K562 (cell line): Measurements from ENCODE around the gene TEKT2. TPM values are rescaled to one million over a fixed set of nuclear protein-coding genes. Genes with fewer than 3 reads are reported as not detected.
A peak's percentile ranks its signal among the peaks of the same experiment; 100 is the strongest.

Source experiments
- ARID2 ChIP-seq: fragments of 450-650 bp; IDR thresholded peaks from 2 replicates; pipeline ENCODE4 v1.6.1; 2017; ENCODE audit warnings: antibody characterized with exemption, mild to moderate bottlenecking
- CREM ChIP-seq: IDR thresholded peaks from 2 replicates; pipeline ENCODE4 v1.6.1; 2014; ENCODE audit warnings: antibody characterized with exemption, low read depth
- ELF4 ChIP-seq: fragments of 450-650 bp; formaldehyde crosslinking; IDR thresholded peaks from 2 replicates; pipeline ENCODE4 v1.4.0; 2022; ENCODE audit warnings: missing genetic modification characterization
- HEY1 ChIP-seq: fragments of 250-450 bp; sonication (Bioruptor Pico); IDR thresholded peaks from 2 replicates; pipeline ENCODE4 v1.5.0; 2020; ENCODE audit warnings: mild to moderate bottlenecking, moderate library complexity, borderline replicate concordance
- IFI16 ChIP-seq: fragments of 250-450 bp; sonication (Bioruptor Pico); IDR thresholded peaks from 2 replicates; pipeline ENCODE4 v2.1.2; 2022; ENCODE audit warnings: mild to moderate bottlenecking, inconsistent platforms
- MECOM ChIP-seq: fragments of 250-450 bp; sonication (Bioruptor Pico); IDR thresholded peaks from 2 replicates; pipeline ENCODE4 v1.8.0; 2022; ENCODE audit warnings: inconsistent platforms
- POLR2G ChIP-seq: fragments of 200-400 bp; formaldehyde crosslinking; IDR thresholded peaks from 2 replicates; pipeline ENCODE4 v1.6.1; 2017; ENCODE audit warnings: low read depth, mild to moderate bottlenecking, antibody characterized with exemption, low read length, moderate library complexity
- RBM39 ChIP-seq: fragments of 200-400 bp; formaldehyde crosslinking; optimal IDR thresholded peaks from 2 replicates; pipeline ENCODE3; 2018; ENCODE audit warnings: low read depth, low read length
- SAP30 ChIP-seq: fragments of 200-600 bp; sonication (generic); IDR thresholded peaks from 2 replicates; pipeline ENCODE4 v1.6.1; 2012; ENCODE audit warnings: borderline replicate concordance, low read depth, mild to moderate bottlenecking, moderate library complexity, low read length, control low read depth, inconsistent platforms; ENCODE audit not compliant: insufficient read depth, poor library complexity, severe bottlenecking
- SIN3A ChIP-seq, 2 experiments: fragments of 150-350 bp in 1 of 2; IDR thresholded peaks; 2 replicates each; pipeline ENCODE4 v1.6.1; 2011 to 2016; ENCODE audit warnings: borderline replicate concordance in 2 of 2, low read depth in 2 of 2, low read length in 2 of 2, mild to moderate bottlenecking in 2 of 2, moderate library complexity in 2 of 2; ENCODE audit not compliant: control insufficient read depth in 1 of 2
- SIX5 ChIP-seq, 2 experiments: IDR thresholded peaks; 2 replicates each; pipeline ENCODE4 v1.6.1; 2011; ENCODE audit warnings: low read length in 2 of 2, borderline replicate concordance in 1 of 2, low read depth in 1 of 2, mild to moderate bottlenecking in 1 of 2, moderate library complexity in 1 of 2; ENCODE audit not compliant: insufficient read depth in 1 of 2
- SMC3 ChIP-seq: conservative IDR thresholded peaks from 2 replicates; pipeline ENCODE4 v1.6.1; 2011; ENCODE audit warnings: low read depth, low read length, improper control_type of control experiment; ENCODE audit not compliant: insufficient read depth
- ZBTB17 ChIP-seq: fragments of 450-650 bp; formaldehyde crosslinking; IDR thresholded peaks from 2 replicates; pipeline ENCODE4 v1.4.0; 2020; ENCODE audit warnings: mild to moderate bottlenecking
- ZFP36 ChIP-seq: fragments of 150-350 bp; IDR thresholded peaks from 2 replicates; pipeline ENCODE4 v1.6.1; 2018; ENCODE audit warnings: low read length, low read depth; ENCODE audit not compliant: partially characterized antibody
- ZNF146 ChIP-seq: IDR thresholded peaks from one replicate; pipeline ENCODE4 v1.6.1; 2018; ENCODE audit warnings: missing compliant biosample characterization; ENCODE audit not compliant: unreplicated experiment
- ZNF445 ChIP-seq: fragments of 250-450 bp; sonication (Bioruptor Pico); IDR thresholded peaks from 2 replicates; pipeline ENCODE4 v1.4.0; 2020; ENCODE audit warnings: low read depth, mild to moderate bottlenecking, moderate library complexity
- ZNF589 ChIP-seq: fragments of 200-800 bp; sonication (Bioruptor generic); IDR thresholded peaks from 2 replicates; pipeline ENCODE4 v1.6.1; 2016; ENCODE audit warnings: low read depth, missing genetic modification characterization, missing compliant biosample characterization
- ZNF644 ChIP-seq: fragments of 200-800 bp; sonication (Bioruptor generic); IDR thresholded peaks from 2 replicates; pipeline ENCODE4 v1.6.1; 2016; ENCODE audit warnings: low read depth, missing genetic modification characterization, missing compliant biosample characterization
- ZSCAN32 ChIP-seq: fragments of 450-650 bp; formaldehyde crosslinking; IDR thresholded peaks from 2 replicates; pipeline ENCODE4 v1.4.0; 2020; ENCODE audit warnings: mild to moderate bottlenecking, moderate library complexity
- polyA plus RNA-seq, 8 experiments: library from polyadenylated mRNA; depleted of rRNA in 4 of 8; stranded (reverse) in 5 of 8; unstranded in 3 of 8; fragments of >200 nt; fragmentation: Nextera tagmentation in 2 of 8; fragmentation: Illumina TruSeq in 1 of 8; extraction: Ambion mirVana in 2 of 8; extraction: Trizol in 1 of 8; gene quantifications; 2 replicates each; pipeline versions ENCODE4 v1.2.1 to v1.2.3, GENCODE V29; 2011 to 2014; ENCODE audit warnings: inconsistent platforms in 1 of 8, missing spikeins in 1 of 8
- total RNA-seq, 7 experiments: library from RNA; depleted of rRNA in 6 of 7; stranded (reverse); fragments of >200 nt in 6 of 7; fragmentation: Illumina TruSeq in 2 of 7; extraction: Trizol in 2 of 7; gene quantifications; 2 replicates each; pipeline versions ENCODE4 v1.2.1 to v1.2.3, GENCODE V29; 2011 to 2021; ENCODE audit warnings: low replicate concordance in 1 of 7
- TF ChIP-seq, protein P1 (sequence below): fragments of 450-650 bp; IDR thresholded peaks from 2 replicates; pipeline ENCODE4 v1.6.1; 2016; ENCODE audit warnings: antibody characterized with exemption
- TF ChIP-seq, protein P2 (sequence below): fragments of 250-450 bp; sonication (Bioruptor Pico); IDR thresholded peaks from 2 replicates; pipeline ENCODE4 v1.8.0; 2021; ENCODE audit warnings: moderate library complexity, mild to moderate bottlenecking, inconsistent platforms
- TF ChIP-seq, protein P3 (sequence below), 2 experiments: fragments of 450-650 bp; conservative IDR thresholded peaks; 2 replicates each; pipeline ENCODE4 v1.6.1; 2017; ENCODE audit warnings: mild to moderate bottlenecking in 2 of 2, moderate library complexity in 2 of 2

Gene TEKT2
- total and polyA plus RNA-seq, 9 of the 15 experiments (the other 6 are each of a cell fraction or from before 2014, with no cell fraction given) = 0.06 to 0.94 (median 0.30) TPM; not detected in 1

DNA sequence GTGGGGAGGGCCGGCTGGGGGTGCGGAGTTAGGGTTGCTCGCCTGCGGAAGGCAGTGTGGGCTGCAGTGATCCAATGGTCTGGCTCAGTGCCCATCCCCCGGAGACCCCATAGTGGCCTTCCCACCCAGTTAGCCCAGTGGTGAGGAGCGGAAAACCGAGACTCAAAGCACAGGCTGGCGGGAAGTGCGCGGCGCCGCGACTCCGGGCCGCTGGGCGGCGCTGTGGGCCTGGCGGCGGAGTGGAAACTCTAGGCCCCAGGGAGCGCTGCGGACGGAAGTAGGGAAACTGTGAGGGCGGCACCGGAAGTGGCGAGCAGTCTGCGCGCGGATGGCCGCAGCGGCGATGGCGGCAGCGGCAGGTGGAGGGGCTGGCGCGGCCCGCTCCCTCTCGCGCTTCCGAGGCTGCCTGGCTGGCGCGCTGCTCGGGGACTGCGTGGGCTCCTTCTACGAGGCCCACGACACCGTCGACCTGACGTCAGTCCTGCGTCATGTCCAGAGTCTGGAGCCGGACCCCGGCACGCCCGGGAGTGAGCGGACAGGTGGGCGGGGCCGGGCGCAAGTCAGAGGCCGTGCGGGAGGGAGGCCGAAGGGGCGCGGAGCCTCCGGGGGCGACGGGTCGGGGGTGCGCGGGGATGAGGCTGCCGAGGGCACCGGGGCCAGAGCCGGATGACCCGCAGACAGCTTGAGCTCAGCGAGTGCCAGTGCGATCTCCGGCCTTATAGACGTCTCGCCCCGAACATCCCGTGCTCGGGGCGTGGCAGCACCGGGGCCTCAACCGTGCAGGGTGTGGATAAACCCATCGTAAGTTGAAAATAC, 4.9 kb downstream of the TEKT2 start, which contains the start of gene ADPRS (continued):
- no peak for TF ChIP-seq MECOM (CRISPR knock-in tag)
- TF ChIP-seq, protein P1, sequence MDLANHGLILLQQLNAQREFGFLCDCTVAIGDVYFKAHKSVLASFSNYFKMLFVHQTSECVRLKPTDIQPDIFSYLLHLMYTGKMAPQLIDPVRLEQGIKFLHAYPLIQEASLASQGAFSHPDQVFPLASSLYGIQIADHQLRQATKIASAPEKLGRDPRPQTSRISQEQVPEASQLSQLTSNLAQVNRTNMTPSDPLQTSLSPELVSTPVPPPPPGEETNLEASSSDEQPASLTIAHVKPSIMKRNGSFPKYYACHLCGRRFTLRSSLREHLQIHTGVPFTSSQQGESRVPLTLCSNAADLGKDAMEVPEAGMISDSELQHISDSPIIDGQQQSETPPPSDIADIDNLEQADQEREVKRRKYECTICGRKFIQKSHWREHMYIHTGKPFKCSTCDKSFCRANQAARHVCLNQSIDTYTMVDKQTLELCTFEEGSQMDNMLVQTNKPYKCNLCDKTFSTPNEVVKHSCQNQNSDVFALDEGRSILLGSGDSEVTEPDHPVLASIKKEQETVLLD = peak; percentile 70; the same call in 1 of the 2 replicates
- TF ChIP-seq SIN3A (IDR thresholded peaks at IDR 0.05; ENCODE audit: borderline replicate concordance in 2 of 2, control insufficient read depth in 1 of 2, low read depth in 2 of 2, low read length in 2 of 2) = peak; percentile 97; a peak in 3 of 4 replicates
- TF ChIP-seq, protein P2, sequence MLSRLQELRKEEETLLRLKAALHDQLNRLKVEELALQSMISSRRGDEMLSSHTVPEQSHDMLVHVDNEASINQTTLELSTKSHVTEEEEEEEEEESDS = no peak
- TF ChIP-seq ZNF146 = no peak
- peak; percentile 99 for TF ChIP-seq CREM
- no peak for TF ChIP-seq ZNF589 (CRISPR knock-in tag)
- TF ChIP-seq ZNF644 = no peak
- peak; percentile 96 for TF ChIP-seq SAP30
- no peak for TF ChIP-seq RBM39
- TF ChIP-seq HEY1 (CRISPR knock-in tag) = no peak; the same call in 1 of the 2 replicates
- TF ChIP-seq ZSCAN32 (CRISPR knock-in tag) = no peak
- peak; percentile 99 for TF ChIP-seq POLR2G
- TF ChIP-seq ELF4 (CRISPR knock-in tag) = peak; percentile 89
- no peak for TF ChIP-seq ARID2
- TF ChIP-seq ZNF445 (CRISPR knock-in tag) = no peak
- TF ChIP-seq, protein P3, sequence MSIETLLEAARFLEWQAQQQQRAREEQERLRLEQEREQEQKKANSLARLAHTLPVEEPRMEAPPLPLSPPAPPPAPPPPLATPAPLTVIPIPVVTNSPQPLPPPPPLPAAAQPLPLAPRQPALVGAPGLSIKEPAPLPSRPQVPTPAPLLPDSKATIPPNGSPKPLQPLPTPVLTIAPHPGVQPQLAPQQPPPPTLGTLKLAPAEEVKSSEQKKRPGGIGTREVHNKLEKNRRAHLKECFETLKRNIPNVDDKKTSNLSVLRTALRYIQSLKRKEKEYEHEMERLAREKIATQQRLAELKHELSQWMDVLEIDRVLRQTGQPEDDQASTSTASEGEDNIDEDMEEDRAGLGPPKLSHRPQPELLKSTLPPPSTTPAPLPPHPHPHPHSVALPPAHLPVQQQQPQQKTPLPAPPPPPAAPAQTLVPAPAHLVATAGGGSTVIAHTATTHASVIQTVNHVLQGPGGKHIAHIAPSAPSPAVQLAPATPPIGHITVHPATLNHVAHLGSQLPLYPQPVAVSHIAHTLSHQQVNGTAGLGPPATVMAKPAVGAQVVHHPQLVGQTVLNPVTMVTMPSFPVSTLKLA (conservative IDR thresholded peaks at IDR 0.05) = peak; percentile 93 to 98
- peak; percentile 74 for TF ChIP-seq SMC3
- no peak for TF ChIP-seq IFI16
- peak in 1 of 2 experiments; percentile 60; a peak in 3 of 4 replicates for TF ChIP-seq SIX5 (IDR thresholded peaks at IDR 0.05; ENCODE audit: borderline replicate concordance in 1 of 2, insufficient read depth in 1 of 2, low read depth in 1 of 2, low read length in 2 of 2)
- peak; percentile 86 for TF ChIP-seq ZBTB17
- TF ChIP-seq ZFP36 = peak; percentile 29
